ENCODE data around the gene COL25A1. TPM values are rescaled to one million over a fixed set of nuclear protein-coding genes. Genes with fewer than 3 reads are reported as not detected.

The COL25A1 gene
- total RNA-seq, 1 experiment from 2014 or later, result 4.2 TPM

DNA sequence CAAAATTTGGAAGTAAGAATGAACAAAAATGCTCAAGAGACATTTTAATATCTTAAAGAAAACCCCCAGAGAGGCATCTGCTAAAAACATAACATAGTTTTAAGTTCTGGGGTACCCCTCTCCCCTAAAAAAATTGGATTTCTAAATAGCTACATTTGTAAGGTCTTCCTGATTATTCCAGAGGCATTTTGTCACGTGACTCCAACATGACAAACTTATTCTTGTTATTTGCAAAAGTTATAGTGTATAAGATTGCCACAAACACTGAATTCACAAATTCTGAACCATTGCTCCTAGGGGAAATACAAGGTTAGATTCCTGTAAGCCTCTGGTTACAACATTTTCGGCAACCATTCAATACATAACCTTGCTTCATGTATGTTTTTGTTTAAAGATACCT, 73.4 kb downstream of the COL25A1 start:
- no peaks in the 10 kb centered on the region for H3K27me3 Mint-ChIP-seq (ENCODE audit: low read depth)
- H3K23me2 ChIP-seq (ENCODE audit: insufficient read length, low read depth, low read length, poor library complexity, severe bottlenecking), result no peaks in the 10 kb centered on the region
- no peak overlapping the region for H3K56ac ChIP-seq (ENCODE audit: insufficient read length, low read depth, low read length)
- H3K4me3 Mint-ChIP-seq, result no peak overlapping the region
- H2AK5ac ChIP-seq (ENCODE audit: insufficient read length, low read length), result no peak overlapping the region
- no peaks in the 10 kb centered on the region for H4K20me1 ChIP-seq (ENCODE audit: control insufficient read depth, insufficient read depth, insufficient read length)
- TF ChIP-seq, protein P1, sequence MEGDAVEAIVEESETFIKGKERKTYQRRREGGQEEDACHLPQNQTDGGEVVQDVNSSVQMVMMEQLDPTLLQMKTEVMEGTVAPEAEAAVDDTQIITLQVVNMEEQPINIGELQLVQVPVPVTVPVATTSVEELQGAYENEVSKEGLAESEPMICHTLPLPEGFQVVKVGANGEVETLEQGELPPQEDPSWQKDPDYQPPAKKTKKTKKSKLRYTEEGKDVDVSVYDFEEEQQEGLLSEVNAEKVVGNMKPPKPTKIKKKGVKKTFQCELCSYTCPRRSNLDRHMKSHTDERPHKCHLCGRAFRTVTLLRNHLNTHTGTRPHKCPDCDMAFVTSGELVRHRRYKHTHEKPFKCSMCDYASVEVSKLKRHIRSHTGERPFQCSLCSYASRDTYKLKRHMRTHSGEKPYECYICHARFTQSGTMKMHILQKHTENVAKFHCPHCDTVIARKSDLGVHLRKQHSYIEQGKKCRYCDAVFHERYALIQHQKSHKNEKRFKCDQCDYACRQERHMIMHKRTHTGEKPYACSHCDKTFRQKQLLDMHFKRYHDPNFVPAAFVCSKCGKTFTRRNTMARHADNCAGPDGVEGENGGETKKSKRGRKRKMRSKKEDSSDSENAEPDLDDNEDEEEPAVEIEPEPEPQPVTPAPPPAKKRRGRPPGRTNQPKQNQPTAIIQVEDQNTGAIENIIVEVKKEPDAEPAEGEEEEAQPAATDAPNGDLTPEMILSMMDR (conservative IDR thresholded peaks at IDR 0.05), result no peak
- no peak overlapping the region for H2BK120ac ChIP-seq (ENCODE audit: low read depth, low read length, poor library complexity, severe bottlenecking)
- no peak overlapping the region for H4K8ac ChIP-seq (replicated peaks; ENCODE audit: insufficient read length, low read depth, low read length)
- no peak overlapping the region for H2BK12ac ChIP-seq (ENCODE audit: insufficient read length, low read depth, low read length)
- no peaks in the 10 kb centered on the region for H3K79me2 ChIP-seq (ENCODE audit: insufficient read depth, low read length)
- H3T11ph ChIP-seq (ENCODE audit: low read length), result no peak overlapping the region
- H2AFZ ChIP-seq (ENCODE audit: low read length), result no peak overlapping the region
- H3K4ac ChIP-seq (ENCODE audit: low read depth, low read length), result no peak overlapping the region
- no peaks in the 10 kb centered on the region for H3K9me3 ChIP-seq (ENCODE audit: control insufficient read depth, low read depth, low read length)
- no peak overlapping the region for H3K23ac ChIP-seq (ENCODE audit: insufficient read length, low read depth, low read length)
- H3K14ac ChIP-seq (ENCODE audit: insufficient read depth, low read length), result no peak overlapping the region
- H3K4me1 ChIP-seq (ENCODE audit: insufficient read depth, low read length), result no peaks in the 10 kb centered on the region
- no peak overlapping the region for H2BK20ac ChIP-seq (ENCODE audit: low read depth, low read length, poor library complexity, severe bottlenecking)
- H3K9ac ChIP-seq (ENCODE audit: extremely low read depth, insufficient read length, low read length), result no peak overlapping the region
- H3K79me1 ChIP-seq (ENCODE audit: insufficient read depth, low read depth, low read length, poor library complexity, severe bottlenecking), result no peaks in the 10 kb centered on the region
- no peaks in the 10 kb centered on the region for H3K36me3 Mint-ChIP-seq (ENCODE audit: insufficient read depth in 1 of 3, low read depth in 3 of 3)
- H3K9me3 Mint-ChIP-seq, result no peaks in the 10 kb centered on the region
- no peak overlapping the region for H2BK5ac ChIP-seq (ENCODE audit: insufficient read length, low read length)
- H3K27ac Mint-ChIP-seq, result no peak overlapping the region
- H3K27ac ChIP-seq (ENCODE audit: insufficient read length, low read depth, low read length), result no peak overlapping the region
- H3K4me2 ChIP-seq (ENCODE audit: insufficient read depth, insufficient read length, low read length), result no peak overlapping the region
- H3K18ac ChIP-seq (ENCODE audit: insufficient read length, low read depth, low read length), result no peak overlapping the region
- H4K5ac ChIP-seq (ENCODE audit: insufficient read length, low read depth, low read length), result no peak overlapping the region
- no peaks in the 10 kb centered on the region for H3K4me1 Mint-ChIP-seq
- no peak overlapping the region for H4K91ac ChIP-seq (ENCODE audit: insufficient read length, low read depth, low read length)
- no peaks in the 10 kb centered on the region for H3K27me3 ChIP-seq (ENCODE audit: insufficient read depth, low read length)
- no peak for DNase-seq
- no peak overlapping the region for H2BK15ac ChIP-seq (ENCODE audit: low read depth, low read length)
- no CpG with 5 or more reads among the region's 2 CpGs for whole genome bisulfite sequencing (ENCODE audit: extremely low coverage, insufficient read length, low lambda C conversion rate)
